Cardiac fibroblast (primary cell): ENCODE data around the gene OXTR.

Experiments
- DNase-seq, 2 donors: peaks; one replicate each; pipeline versions ENCODE4 v3.0.0 to v3.0.0-alpha.2; 2010; ENCODE audit warnings: low read depth in 2 of 2
- H3K4me3 ChIP-seq, 2 donors: replicated peaks in 1 of 2; 1 replicate in 1 of 2; 2 replicates in 1 of 2; pipeline ENCODE4 v1.5.1; 2011; ENCODE audit warnings: low read depth in 2 of 2, low read length in 2 of 2, mild to moderate bottlenecking in 2 of 2, moderate library complexity in 1 of 2
- TF ChIP-seq, protein P1 (sequence below): IDR thresholded peaks from one replicate; pipeline ENCODE4 v1.5.1; 2011; ENCODE audit warnings: low read depth, mild to moderate bottlenecking, low read length, inconsistent platforms

OXTR gene

DNA sequence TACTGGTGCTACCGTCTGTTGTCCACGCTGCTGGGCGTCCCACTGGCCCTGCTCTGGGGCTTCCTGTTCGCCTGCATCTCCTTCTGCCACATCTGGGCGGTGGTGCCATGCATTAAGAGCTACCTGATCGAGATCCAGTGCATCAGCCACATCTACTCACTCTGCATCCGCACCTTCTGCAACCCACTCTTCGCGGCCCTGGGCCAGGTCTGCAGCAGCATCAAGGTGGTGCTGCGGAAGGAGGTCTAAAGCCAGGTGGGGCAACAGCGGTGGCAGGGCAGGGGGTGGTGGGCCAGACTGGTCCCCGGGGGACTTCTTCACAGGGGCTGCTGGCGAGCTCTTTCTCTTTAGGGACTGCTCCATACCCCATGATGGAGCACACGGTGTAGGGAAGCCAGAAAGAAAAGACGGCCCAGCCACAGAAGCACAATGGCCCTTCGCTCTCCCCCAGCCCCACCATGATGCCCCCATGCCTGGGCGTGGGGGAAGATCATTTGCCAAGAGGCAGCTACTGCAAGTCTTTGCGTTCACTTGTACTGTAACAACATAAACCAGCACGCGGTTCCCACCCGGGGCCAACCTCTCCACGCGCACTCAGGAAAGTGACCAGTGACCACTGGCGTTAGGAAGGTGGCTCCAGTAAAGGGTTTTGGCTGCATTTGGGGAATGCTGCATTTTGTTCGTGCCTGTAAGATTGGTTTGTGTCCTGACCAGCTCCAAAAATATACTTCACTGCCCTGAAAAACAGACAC lies 23.6 kb downstream of the OXTR start:
- TF ChIP-seq, protein P1, sequence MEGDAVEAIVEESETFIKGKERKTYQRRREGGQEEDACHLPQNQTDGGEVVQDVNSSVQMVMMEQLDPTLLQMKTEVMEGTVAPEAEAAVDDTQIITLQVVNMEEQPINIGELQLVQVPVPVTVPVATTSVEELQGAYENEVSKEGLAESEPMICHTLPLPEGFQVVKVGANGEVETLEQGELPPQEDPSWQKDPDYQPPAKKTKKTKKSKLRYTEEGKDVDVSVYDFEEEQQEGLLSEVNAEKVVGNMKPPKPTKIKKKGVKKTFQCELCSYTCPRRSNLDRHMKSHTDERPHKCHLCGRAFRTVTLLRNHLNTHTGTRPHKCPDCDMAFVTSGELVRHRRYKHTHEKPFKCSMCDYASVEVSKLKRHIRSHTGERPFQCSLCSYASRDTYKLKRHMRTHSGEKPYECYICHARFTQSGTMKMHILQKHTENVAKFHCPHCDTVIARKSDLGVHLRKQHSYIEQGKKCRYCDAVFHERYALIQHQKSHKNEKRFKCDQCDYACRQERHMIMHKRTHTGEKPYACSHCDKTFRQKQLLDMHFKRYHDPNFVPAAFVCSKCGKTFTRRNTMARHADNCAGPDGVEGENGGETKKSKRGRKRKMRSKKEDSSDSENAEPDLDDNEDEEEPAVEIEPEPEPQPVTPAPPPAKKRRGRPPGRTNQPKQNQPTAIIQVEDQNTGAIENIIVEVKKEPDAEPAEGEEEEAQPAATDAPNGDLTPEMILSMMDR, result no peak
- DNase-seq, result no peak
- no peak overlapping the region for H3K4me3 ChIP-seq

DNA sequence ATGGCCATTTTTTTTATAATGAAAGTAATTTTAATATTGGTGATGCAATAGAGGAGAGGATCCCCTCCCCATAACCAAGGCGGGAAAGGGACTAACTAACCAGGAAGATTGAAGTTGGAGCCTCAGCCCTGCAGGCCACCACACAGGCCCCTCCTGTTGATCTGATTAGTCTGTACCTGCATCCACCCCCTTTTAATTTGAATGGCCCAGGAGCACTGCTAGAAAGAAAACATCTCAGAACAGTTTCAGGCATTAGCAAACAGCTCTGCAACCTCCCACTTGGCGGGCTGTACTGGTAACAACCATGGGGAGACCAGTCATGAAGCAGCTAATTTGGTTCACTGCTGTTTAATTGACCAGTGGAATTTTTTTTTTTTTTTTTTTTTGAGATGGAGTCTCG lies 25.5 kb downstream of the OXTR start:
- no peak overlapping the region for H3K4me3 ChIP-seq
- TF ChIP-seq, protein P1, result no peak
- DNase-seq, result no peak

DNA sequence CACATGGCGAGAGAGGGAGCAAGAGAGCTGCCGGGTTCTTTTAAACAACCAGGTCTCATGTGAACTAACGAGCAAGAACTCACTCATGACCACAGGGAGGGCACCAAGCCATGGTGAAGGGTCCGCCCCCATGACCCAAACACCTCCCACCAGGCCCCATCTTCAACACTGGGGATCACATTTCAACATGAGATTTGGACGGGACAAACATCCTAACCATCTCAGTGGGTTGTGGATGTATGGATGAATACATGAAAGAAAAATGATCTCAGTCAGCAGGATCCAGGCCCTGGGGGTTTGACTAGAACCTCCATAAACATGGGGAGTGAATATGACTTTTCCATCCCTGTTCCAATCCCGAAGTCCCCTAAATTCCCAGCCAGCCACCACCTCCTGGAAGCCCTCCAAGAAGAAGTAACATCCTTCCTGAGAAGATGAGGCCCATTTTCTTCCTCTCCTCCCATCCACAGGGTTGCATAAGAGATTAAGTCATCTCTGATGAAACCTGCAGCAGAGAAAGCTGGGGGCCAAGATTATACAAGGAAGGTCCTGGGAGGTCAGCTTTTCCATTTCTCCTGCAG lies 26.3 kb downstream of the OXTR start:
- DNase-seq, result peak; percentile 33 to 65
- TF ChIP-seq, protein P1, result no peak
- H3K4me3 ChIP-seq, result no peak overlapping the region

DNA sequence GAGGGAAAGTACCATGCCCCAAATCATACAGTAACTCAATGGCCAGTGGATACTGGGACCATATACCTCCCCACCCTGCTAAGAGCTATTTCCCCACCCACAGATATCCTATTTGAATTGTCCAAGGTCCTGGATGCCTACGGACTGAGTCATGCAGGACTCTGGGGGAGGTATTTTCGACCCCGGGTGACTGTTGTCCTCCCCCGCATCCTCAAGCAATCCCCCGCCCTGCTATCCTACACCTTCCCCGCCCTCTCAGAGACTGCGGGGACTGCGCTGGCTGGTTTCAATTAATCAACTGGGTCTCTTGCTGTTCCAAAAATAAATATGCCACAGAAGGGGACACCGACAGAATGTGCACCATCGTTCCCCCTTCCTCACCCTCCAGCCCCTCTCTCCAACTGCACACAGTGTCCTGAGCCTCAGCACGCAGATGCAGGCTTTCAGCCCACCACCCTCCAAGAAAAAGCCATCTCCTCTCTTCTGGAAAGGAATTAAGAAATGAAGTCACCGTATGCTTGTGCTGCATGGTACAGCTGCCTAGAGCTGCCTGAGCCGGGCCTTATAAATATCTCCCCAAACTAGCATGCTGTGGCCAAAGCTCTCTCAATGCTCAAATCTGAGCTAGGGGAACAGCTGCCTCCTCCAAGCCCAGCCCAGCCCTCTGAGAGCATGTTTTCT lies 27.7 kb downstream of the OXTR start:
- DNase-seq, result peak; percentile 79 to 84
- TF ChIP-seq, protein P1, result no peak
- no peak overlapping the region for H3K4me3 ChIP-seq

DNA sequence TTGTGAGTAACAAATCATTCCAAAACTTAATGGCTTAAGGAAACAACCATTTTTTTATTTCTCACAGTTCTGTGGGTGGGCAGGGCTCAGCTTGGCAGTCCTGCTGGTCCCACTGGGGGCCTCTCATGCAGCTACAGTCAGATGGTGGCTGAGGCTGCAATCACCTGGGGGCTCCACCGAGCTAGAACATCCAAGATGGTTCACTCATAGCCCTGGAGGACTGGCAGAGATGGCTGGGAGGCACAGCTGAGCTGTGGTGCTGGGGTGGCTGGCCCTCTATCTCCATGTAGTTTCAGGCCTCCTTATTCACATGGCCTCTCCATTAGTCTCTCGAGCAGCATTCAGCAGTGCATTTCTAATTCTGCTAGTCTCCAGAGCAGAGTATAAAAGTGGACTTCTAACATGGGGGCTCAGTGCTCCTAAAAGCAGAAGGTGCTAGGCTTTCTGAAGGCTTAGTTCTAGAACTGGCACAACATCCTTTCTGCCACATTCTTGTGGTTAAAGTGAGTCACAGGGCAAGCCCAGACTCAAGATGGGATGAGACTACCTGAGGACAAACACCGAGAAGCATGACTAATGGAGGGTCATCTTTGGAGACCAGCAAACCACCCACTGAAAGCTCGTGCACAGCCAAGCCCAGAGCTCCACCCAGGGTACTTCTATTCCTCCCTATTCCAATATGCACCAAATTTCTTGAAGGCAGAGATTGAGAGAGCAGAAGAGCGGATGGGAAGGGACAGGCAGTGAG lies 29.5 kb downstream of the OXTR start:
- no peak overlapping the region for H3K4me3 ChIP-seq
- DNase-seq, result peak; percentile 29 to 79
- TF ChIP-seq, protein P1, result no peak

DNA sequence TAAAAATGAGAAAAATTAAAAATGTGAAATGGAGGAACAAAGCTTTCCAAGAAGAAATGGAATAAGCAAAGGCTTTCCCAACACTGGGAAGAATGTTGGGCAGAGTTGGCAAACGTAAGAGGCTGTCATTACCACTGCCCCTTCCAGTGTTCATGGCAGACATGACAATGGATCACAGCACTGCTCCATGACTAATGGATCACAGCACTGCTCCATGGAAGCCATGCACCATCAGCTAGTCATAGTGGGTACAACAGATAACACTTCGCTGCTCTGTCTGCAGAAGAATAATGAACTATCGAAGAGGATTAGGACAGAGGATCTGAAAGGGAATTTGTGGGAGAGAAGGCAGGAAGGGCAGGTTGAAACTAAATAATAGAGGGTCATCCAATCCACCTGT lies 30.8 kb downstream of the OXTR start:
- TF ChIP-seq, protein P1, result no peak
- no peak overlapping the region for H3K4me3 ChIP-seq
- DNase-seq, result no peak
